Embryonic facial prominence (tissue), 1 donor: Measurements from ENCODE around the gene PARG.
"Not testable (repeated sequence)": the region's sequence is repeated elsewhere in the genome, so short reads cannot be mapped to it uniquely, and the experiment has no call there.

Experiments
- DNase-seq: peaks from one replicate; pipeline ENCODE4 v3.0.0-alpha.2; 2016; ENCODE audit errors: extremely low spot score

Gene PARG

DNA sequence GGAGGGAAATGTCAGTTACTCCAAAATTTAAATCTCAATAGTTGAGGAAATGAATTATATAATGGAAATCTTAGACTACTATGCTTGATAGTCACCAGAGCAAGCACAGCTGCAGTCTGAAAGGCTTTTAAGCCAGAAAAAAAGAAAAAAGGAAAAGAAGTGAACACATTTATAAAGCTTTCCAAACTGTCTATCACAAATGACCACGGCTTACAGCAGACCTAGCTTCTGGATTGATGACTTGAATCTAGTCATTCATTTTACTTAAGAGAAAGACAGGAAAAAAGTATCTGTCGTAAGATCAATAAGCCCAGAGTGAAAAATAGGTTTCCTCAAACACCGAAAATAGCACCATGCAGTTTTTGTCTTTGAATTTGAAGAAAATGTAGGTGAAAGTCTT, 111.8 kb downstream of the PARG start:
- DNase-seq, result no peak

DNA sequence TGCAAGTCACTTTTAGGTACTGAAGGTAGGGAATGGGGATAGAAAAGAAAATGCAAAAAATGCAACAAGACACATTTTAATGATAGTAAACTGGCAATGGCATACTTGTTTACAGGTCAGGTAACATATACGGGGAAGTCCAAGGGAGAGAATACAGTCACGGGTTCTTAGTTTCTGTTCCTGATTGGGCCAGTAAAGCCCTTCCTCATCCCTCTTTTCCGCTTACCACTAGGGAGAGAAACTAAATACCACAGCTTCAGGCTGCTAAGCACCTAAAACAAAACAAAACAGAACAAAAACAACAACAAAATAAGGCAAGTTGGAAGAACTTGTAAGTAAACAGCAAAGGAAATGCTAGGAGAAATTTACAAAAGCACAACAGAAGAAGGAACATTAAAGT, 114.5 kb downstream of the PARG start:
- no peak for DNase-seq

DNA sequence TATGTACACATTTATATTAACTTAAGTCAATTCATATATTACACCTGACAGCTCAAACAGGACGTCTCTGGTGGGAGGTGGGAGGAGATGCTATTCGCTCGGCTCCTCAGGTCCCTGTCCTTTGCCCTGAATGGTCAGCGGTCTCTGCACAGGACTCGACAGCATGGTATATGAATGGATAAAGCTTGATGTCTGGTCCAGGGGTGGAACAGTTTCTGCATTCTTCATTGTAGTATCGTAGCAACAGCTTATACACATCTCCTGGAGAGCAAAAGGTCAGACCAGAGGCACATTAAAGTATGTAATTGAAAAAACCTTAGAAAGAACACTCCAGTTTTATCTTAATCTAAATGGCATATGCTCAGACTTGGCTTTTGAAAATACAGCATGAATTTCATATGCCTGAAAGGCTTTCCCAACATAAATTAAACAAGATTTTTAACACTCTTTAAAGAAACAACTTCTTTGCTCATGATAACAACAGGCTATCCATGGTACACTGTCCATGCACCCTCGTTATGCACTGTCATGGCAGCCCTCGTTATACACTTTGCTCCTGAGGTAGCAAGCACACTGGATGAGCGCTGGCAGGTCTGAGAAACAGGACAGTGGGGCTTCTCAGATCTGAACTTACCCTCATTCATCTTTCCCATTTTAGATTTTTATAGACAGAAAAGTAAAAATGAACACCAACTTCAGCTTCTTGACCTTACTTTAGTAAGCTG, 122.4 kb downstream of the PARG start:
- no peak for DNase-seq

DNA sequence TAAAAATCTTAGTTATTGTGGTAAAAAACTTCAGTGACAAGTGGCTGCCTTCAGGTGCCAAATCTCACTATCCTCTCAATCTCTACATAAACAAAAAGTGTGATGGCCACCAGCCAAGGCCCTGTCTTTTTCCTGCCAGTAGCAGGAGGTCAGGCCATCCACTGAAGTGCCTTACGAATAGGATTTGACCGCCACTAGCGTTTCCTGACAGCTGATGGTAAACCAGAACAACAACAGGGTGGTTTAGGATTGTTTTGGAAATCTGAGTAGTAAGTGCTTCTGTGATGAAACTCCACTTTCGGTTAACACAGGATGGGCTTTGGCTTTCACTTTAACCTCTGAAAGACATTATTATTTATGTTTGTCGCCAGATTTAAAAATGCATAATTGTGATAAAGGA, 124.0 kb downstream of the PARG start:
- no peak for DNase-seq

DNA sequence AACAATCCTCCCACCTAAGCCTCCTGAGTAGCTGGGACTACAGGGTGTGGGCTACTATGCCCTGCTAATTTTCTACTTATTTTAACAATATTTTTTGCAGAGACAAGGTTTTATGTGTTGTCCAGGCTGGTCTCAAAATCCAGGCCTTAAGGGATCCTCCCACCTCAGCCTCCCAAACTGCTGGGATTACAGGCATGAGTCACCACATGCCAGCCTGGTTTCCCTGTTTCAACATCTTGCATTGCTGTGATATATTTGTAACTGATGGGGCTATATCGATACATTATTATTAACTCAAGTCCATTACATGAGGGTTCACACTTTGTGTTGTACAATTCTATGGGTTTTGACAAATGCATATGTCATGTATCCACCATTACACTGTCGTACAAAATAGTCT, 137.8 kb downstream of the PARG start:
- DNase-seq, result no peak

DNA sequence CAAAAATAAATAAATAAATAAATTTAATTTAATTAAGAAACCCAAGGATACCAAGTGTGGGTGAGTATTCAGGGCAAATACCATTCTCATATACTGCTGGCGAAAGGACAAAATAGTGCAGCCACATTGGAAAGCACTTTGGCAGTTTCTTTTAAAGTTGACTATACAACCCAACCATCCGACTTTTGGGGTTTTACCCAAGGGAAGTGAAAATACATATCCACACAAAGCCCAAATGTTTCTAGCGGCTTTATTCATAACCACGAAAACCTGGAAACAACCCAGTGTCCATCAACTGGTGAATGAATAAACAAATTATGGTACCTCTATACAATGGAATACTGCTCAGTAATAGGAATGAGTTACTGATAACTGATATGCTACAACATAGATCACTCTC, 143.6 kb downstream of the PARG start:
- no peak for DNase-seq

DNA sequence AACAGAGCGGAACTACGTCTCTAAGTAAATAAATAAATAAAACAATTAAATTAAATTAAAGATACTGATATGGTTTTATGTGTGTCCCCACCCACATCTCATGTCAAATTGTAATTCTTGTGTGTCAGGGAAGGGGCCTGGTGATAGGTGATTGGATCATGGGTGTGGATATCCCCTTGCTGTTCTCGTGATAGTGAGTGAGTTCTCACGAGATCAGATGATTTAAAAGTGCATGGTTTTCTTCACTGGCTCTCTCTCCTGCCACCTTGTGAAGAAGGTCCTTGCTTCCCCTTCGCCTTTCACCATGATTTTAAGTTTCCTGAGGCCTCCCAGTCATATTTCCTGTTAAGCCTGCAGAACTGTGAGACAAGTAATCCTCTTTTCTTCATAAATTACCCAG, 150.7 kb downstream of the PARG start:
- no peak for DNase-seq

DNA sequence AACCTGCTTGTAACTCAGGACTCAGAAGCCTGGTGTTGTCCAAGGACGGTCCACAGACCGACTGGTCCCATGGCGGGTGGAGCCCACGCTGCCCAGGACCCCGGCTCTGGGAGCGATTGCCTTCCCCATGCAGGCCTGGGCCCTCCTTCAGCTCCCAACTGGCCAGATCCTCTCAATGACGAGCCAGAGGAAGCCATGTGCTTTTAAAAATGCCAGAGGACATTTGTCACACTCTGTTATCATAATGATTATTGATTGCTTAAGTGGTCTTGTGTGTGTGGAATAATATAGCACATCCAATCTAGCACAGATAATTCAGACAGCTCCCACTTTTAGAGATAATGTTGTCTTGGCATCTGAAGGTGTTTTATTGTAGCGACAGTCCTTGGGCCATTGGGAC, 157.1 kb downstream of the PARG start:
- DNase-seq, result no peak

DNA sequence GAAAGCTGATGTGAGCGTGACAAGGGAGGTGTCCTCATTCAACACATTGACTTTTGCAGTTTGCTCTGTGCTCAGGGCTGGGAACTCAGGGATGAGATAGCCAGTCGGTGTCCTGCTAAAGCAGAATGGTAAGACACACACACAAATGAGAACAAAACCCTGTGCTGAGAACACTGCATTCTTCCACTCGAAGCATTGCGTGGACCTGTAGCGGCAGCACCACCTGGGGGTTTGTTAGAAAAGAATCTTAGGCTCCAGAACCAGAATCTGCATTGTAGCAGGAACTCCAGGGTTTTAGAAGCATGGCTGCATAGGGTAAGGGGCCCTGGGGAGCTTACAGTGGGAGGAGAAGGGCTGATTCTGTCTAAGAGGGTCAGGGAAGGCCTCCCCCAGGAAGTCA, 158.2 kb downstream of the PARG start:
- no peak for DNase-seq

DNA sequence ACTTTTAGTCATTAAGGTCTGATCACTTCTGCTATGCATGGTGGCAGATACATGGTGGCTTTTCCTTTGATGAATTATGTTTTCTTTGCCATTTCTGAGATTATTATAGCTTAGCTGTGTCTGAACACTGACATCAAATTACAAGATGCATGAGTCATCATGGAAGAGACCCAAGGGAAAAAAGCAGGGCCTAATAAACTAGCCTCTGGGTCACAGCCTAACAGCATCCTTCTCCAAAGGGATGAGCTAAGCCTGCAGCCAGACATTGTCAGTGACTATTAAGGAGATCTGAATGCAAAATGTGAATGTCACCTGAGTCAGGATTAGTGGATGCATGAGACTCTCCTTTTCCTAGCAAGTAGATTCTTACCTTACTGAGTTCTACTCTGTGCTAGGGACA, 160.6 kb downstream of the PARG start:
- DNase-seq, result no peak

DNA sequence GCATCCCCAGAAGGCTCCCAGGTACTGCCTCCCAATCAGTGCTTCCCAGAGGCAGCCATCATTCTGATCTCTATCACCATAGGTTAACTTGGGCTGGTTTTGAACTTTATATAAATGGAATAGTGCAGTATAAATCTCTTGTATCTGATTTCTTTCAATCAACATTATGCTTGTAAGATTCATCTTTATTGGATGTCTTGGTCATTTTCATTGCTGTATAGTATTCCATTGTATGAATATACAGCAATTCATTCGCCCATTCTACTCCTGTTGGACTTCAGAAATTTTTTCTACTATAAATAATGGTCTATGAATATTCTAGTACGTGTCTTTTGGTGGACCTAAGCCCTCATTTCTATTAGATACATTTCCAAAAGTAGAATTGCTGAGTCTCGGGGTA, 163.6 kb downstream of the PARG start:
- no peak for DNase-seq

DNA sequence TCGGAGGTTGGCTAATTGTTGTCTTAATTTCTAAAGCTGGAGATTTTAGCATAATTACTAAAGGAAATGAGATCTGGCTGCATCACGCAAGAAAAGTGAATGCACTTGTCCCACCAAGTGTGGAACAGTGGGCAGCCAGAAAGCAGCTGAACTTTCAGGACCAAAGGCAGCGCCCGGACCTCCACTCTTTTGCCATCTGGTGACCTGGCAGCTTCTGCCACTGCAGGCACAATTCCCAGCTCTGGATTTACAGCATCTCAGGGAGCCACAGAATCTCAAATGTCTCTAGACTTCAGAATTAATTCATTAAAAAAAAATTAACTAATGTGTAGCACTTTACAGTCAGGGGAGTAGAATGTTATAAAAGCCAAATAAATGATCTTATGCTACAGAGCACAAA, 165.0 kb downstream of the PARG start:
- DNase-seq, result no peak

DNA sequence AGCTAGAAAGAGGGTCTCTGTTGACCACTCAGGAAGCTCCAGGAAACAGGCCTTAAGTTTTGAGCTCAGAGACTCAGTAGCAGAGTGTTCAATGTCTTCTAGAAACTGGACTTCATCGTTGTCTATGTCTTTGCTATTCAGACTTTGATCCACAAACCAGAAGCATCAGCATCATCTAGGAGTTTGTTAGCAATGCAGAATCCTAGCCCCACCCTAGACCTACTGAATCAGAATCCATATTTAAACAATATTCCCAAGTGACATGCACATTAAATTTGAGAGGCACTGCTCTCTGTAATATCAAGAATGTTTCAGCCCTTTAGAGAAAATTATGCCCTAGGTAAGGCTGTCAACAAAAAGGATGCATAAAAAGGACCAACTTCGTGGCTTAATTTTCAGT, 166.8 kb downstream of the PARG start:
- no peak for DNase-seq

DNA sequence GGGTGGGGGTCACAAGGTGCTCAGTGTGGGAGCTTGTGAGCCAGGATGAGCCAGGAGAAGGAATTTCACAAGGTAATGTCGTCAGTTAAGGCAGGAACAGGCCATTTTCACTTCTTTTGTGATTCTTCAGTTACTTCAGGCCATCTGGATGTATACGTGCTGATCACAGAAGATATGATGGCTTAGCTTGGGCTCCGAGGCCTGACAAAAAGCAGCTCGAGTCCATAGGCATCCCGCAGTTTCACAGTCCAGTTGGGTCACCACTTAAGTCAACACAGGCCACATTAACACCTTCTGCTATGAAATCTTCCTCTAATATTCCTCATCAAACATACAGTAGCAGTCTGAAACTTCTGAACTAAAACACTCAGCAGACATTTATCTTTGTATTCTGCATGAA, 168.9 kb downstream of the PARG start:
- not testable (repeated sequence) for DNase-seq

DNA sequence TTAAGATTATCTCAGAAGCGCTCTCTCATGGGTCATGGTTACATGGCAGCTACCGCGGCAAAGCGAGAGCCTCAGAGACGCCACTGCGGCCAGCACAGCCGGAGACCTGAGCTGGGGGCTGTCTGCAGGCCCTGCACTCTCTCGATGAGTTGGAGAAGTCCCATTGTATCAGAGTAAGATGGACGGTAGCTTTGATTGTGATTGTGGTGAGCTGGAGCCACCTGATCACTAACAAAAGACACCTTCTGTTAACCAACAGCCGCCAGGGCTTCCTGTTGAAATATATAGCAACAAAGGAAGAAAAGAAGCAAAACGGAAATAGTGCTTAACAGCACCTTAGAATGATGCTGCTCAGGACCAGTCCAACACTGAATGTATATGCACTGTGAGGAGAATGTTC, 170.8 kb downstream of the PARG start:
- DNase-seq, result not testable (repeated sequence)

DNA sequence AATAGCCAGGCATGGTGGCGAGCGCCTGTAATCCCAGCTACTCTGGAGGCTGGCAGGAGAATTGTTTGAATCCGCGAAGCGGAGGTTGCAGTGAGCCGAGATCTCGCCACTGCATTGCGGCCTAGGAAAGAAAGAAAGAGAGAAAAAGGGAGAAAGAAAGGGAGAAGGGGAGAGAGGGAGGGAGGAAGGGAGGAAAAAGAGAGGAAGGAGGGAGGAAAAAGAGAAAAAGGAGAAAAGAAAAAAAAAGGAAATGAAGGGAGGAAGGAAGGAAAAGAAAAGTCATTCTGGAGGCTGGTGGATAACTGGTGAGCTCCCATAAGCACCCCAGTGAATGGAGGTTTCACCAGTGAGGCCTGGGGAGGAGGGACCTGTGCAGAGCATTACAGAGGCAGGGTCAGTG, 172.1 kb downstream of the PARG start:
- DNase-seq, result no peak

DNA sequence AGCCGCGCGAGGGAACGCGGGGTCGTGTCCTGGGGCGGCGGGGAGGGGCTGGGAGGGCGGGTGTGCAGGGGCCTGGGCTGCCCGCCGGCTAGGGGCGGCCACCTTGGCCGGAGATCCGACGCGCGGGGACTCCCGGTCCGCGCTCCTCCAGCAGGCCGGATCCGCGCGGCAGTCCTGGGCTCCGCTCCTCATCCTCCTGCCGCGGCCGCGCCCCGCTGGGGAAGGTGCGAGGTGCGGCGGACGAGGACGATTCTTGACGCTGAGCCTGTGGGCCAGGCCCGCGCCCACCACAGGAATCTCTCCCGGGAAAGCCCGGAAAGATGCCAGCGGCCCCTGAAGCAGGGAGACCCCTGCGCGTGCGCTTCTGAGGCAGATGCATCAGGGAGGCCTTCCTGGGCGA, 173.1 kb downstream of the PARG start:
- no peak for DNase-seq

DNA sequence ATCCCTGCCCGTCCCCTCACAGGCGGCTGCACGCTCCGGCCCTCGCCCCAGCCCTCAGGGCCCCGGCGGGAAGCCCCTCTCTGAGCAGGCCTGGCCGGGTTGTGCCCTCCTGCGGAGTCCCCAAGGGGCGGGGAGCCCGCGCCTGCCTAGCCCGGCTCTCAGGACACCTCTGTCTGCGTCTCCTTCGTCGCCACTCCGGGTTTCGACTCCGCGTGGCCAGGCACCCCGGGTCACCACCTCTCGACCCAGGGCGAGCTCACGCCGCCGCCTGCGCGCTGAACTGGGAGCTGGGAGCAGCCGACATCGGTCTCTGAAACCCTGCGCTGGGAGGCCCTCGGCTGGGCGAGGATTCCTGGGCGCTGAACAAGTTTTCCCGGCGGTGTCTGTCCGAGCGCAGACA, 173.5 kb downstream of the PARG start:
- DNase-seq, result no peak
